ENCODE data around the gene KLRG1. TPM values are rescaled to one million over a fixed set of nuclear protein-coding genes. Genes with fewer than 3 reads are reported as not detected.

The KLRG1 gene
- total and polyA plus RNA-seq, 10 donors, result 2.0 to 35.9 (median 28.0) TPM

GRCh38 chr12:9041321-9041720, 52.0 kb downstream of the KLRG1 start:
- intact Hi-C loops (cut with DNase I; ENCODE audit: low total_unique reads), result no loop called here
- Histone ChIP-seq H3K4me1 (peaks cover 0 to 20% (median 1%) of the 10 kb centered on the region in 6 donors), H3K9me3 (peaks cover 0 to 4% (median 0%) of the 10 kb centered on the region in 8 donors), H3K27me3 (replicated peaks in 1 of 7) (no peaks in the 10 kb centered on the region), H3K27ac (no peak overlapping the region), H3K4me3 (no peak overlapping the region), H3K36me3 (no peaks in the 10 kb centered on the region)
- TF ChIP-seq CTCF (IDR thresholded peaks at IDR 0.05 in 8 of 11, conservative IDR thresholded peaks at IDR 0.05 in 3 of 11) (no peak), POLR2A (IDR thresholded peaks at IDR 0.05) (no peak), POLR2AphosphoS5 (IDR thresholded peaks at IDR 0.05) (no peak)
- WGBS, 5 donors, result 85 to 100% (median 93%) methylated on average over 1 of the region's 1 CpG
- no peak for DNase-seq

- H3K9me3 ChIP-seq, result peaks cover 0 to 4% (median 0%) of the 10 kb centered on the region in 8 donors
- no peak for TF ChIP-seq POLR2A (IDR thresholded peaks at IDR 0.05)
- TF ChIP-seq CTCF (IDR thresholded peaks at IDR 0.05 in 8 of 11, conservative IDR thresholded peaks at IDR 0.05 in 3 of 11), result no peak
- no peak for TF ChIP-seq POLR2AphosphoS5 (IDR thresholded peaks at IDR 0.05)
- 82 to 94% (median 86%) methylated on average over 2 of the region's 2 CpGs for WGBS, 5 donors
- no peaks in the 10 kb centered on the region for H3K36me3 ChIP-seq
- H3K27me3 ChIP-seq (replicated peaks in 1 of 7), result no peaks in the 10 kb centered on the region
- no peak for DNase-seq
- no peak overlapping the region for H3K4me3 ChIP-seq
- H3K4me1 ChIP-seq, result peaks cover 0 to 21% (median 1%) of the 10 kb centered on the region in 6 donors
- intact Hi-C loops (cut with DNase I; ENCODE audit: low total_unique reads), result no loop called here
- H3K27ac ChIP-seq, result no peak overlapping the region
These were observed 54.4 kb downstream of the KLRG1 start for GRCh38 chr12:9043766-9044165.

GRCh38 chr12:9047105-9047504, 57.8 kb downstream of the KLRG1 start:
- Histone ChIP-seq H3K4me1 (peaks cover 0 to 15% (median 0%) of the 10 kb centered on the region in 6 donors), H3K36me3 (no peaks in the 10 kb centered on the region), H3K27me3 (replicated peaks in 1 of 7) (no peaks in the 10 kb centered on the region), H3K4me3 (no peak overlapping the region), H3K27ac (no peak overlapping the region), H3K9me3 (peaks cover 0 to 4% (median 0%) of the 10 kb centered on the region in 8 donors)
- DNase-seq, result no peak
- TF ChIP-seq POLR2A (IDR thresholded peaks at IDR 0.05), result no peak
- no peak for TF ChIP-seq CTCF (IDR thresholded peaks at IDR 0.05 in 8 of 11, conservative IDR thresholded peaks at IDR 0.05 in 3 of 11)
- TF ChIP-seq POLR2AphosphoS5 (IDR thresholded peaks at IDR 0.05), result no peak
- intact Hi-C loops (cut with DNase I; ENCODE audit: low total_unique reads), result no loop called here
- WGBS, 5 donors, result 86 to 96% (median 96%) methylated on average over 1 of the region's 1 CpG

GRCh38 chr12:9048930-9049329, 59.6 kb downstream of the KLRG1 start:
- Histone ChIP-seq H3K4me3 (no peak overlapping the region), H3K4me1 (peaks cover 0 to 15% (median 0%) of the 10 kb centered on the region in 6 donors), H3K36me3 (no peaks in the 10 kb centered on the region), H3K27ac (no peak overlapping the region), H3K9me3 (peaks cover 0 to 4% (median 0%) of the 10 kb centered on the region in 8 donors), H3K27me3 (replicated peaks in 1 of 7) (no peaks in the 10 kb centered on the region)
- no peak for DNase-seq
- TF ChIP-seq CTCF (IDR thresholded peaks at IDR 0.05 in 8 of 11, conservative IDR thresholded peaks at IDR 0.05 in 3 of 11) (no peak), POLR2A (IDR thresholded peaks at IDR 0.05) (no peak), POLR2AphosphoS5 (IDR thresholded peaks at IDR 0.05) (no peak)
- intact Hi-C loops (cut with DNase I; ENCODE audit: low total_unique reads), result no loop called here
- WGBS, 5 donors, result 95 to 100% (median 98%) methylated on average over 2 of the region's 2 CpGs
